ENCODE data around the gene GPR108. TPM values are rescaled to one million over a fixed set of nuclear protein-coding genes. Genes with fewer than 3 reads are reported as not detected.

GPR108 gene
- total and polyA plus RNA-seq, 2 of the 13 experiments (the other 11 are each of a cell fraction or from before 2014, with no cell fraction given): 36.4 to 63.0 TPM

DNA sequence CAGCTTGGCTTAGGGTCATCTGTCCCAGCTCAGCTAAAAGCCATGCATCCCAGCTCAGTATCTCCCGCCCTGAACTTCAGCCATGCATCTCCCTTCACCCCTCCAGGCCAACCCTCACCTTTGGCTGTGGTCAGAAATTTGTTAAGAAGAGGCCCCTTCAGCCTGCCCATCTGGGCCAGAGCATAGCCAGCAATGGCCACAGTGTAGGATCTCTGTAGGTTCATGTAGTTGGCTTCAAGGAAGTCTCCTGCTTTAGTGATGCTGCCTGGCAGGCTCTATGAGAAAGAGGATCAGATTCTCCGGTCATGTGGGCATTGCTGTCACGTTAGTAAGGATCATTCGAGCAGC lies 50.8 kb downstream of the GPR108 start:
- Histone ChIP-seq H3K9ac (ENCODE audit: insufficient read depth, low read depth, low read length) (no peak overlapping the region), H3K27me3 (ENCODE audit: control insufficient read depth in 1 of 2, insufficient read depth in 2 of 2, low read length in 2 of 2) (no peaks in the 10 kb centered on the region), H3K4me1 (ENCODE audit: insufficient read depth, low read length) (no peaks in the 10 kb centered on the region), H4K20me1 (ENCODE audit: insufficient read depth, low read length) (peaks cover 70% of the 10 kb centered on the region), H3K4me2 (ENCODE audit: low read depth, low read length) (no peak overlapping the region), H2AFZ (ENCODE audit: low read length) (no peak overlapping the region), H3K27ac (ENCODE audit: extremely low read length, insufficient read depth, low read length) (no peak overlapping the region), H3K36me3 (replicated peaks in 1 of 2; ENCODE audit: control insufficient read depth in 1 of 2, insufficient read depth in 2 of 2, low read length in 2 of 2) (peaks cover 44 to 87% of the 10 kb centered on the region in 2 experiments), H3K9me3 (ENCODE audit: low read length) (no peaks in the 10 kb centered on the region), H3K4me3 (replicated peaks in 1 of 3; ENCODE audit: insufficient read depth in 1 of 3, low read depth in 2 of 3, low read length in 3 of 3) (no peak overlapping the region), H3K79me2 (ENCODE audit: insufficient read depth, low read length) (no peaks in the 10 kb centered on the region)
- BruUV-seq (replicated peaks): no TSS peak
- intact Hi-C loops (cut with micrococcal nuclease; ENCODE audit: unreplicated experiment) (no loop called here), in situ Hi-C loops (cut with HindIII; ENCODE audit: extremely low pct_ligation_motif_present, low pct_unique_long_range_greater_than_20kb) (no loop called here)
- no peak for FAIRE-seq
- CTCF ChIA-PET (ENCODE audit: low intra/inter-chr PET ratio, low total read pairs): no interaction called here
- 96% methylated on average over 4 of the region's 4 CpGs for WGBS (ENCODE audit: low lambda C conversion rate)
- POLR2A ChIA-PET: interaction anchor here (0.5 to 0.7 kb wide), 2 partner anchors 34 to 177 kb away, joined by 3 to 5 read pairs; partner anchors contain the start of gene C3
- peak; percentile 16 for ATAC-seq
- DNase-seq (ENCODE audit: low spot score): no peak
- TF ChIP-seq, protein P1, sequence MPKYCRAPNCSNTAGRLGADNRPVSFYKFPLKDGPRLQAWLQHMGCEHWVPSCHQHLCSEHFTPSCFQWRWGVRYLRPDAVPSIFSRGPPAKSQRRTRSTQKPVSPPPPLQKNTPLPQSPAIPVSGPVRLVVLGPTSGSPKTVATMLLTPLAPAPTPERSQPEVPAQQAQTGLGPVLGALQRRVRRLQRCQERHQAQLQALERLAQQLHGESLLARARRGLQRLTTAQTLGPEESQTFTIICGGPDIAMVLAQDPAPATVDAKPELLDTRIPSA (CRISPR knock-in tag; IDR thresholded peaks at IDR 0.05; ENCODE audit: borderline replicate concordance): no peak
- TF ChIP-seq RBM22 (optimal IDR thresholded peaks at IDR 0.05; ENCODE audit: low read length) (peak; percentile 72), RBFOX2 (IDR thresholded peaks at IDR 0.05; ENCODE audit: low read depth, low read length) (no peak), ZNF34 (CRISPR knock-in tag; IDR thresholded peaks at IDR 0.05; ENCODE audit: borderline replicate concordance) (no peak), ZNF879 (CRISPR knock-in tag; IDR thresholded peaks at IDR 0.05) (no peak), YEATS2 (CRISPR knock-in tag; IDR thresholded peaks at IDR 0.05; ENCODE audit: borderline replicate concordance) (no peak), POLR2G (IDR thresholded peaks at IDR 0.05; ENCODE audit: low read depth, low read length) (peak; percentile 57; the same call in 1 of the 2 replicates), ZBTB3 (CRISPR knock-in tag; IDR thresholded peaks at IDR 0.05; ENCODE audit: borderline replicate concordance, low read depth) (no peak), CENPT (CRISPR knock-in tag; IDR thresholded peaks at IDR 0.05; ENCODE audit: low read depth) (no peak), ZEB1 (IDR thresholded peaks at IDR 0.05; ENCODE audit: insufficient replicate concordance, low read depth) (no peak), ZNF547 (CRISPR knock-in tag; IDR thresholded peaks at IDR 0.05) (no peak), FIP1L1 (IDR thresholded peaks at IDR 0.05; ENCODE audit: borderline replicate concordance, insufficient read depth, low read depth, low read length) (no peak), ZNF574 (CRISPR knock-in tag; IDR thresholded peaks at IDR 0.05) (0 out of 2 replicates have a peak, but pooled peaks have one; percentile 21), SMYD3 (CRISPR knock-in tag; IDR thresholded peaks at IDR 0.05) (no peak), PRDM10 (CRISPR knock-in tag; IDR thresholded peaks at IDR 0.05; ENCODE audit: low read depth) (no peak), RNF2 (conservative IDR thresholded peaks at IDR 0.05; ENCODE audit: low read depth) (no peak)
- TF ChIP-seq, protein P2, sequence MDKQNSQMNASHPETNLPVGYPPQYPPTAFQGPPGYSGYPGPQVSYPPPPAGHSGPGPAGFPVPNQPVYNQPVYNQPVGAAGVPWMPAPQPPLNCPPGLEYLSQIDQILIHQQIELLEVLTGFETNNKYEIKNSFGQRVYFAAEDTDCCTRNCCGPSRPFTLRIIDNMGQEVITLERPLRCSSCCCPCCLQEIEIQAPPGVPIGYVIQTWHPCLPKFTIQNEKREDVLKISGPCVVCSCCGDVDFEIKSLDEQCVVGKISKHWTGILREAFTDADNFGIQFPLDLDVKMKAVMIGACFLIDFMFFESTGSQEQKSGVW (CRISPR knock-in tag; IDR thresholded peaks at IDR 0.05; ENCODE audit: borderline replicate concordance): no peak
